ENCODE measurements around the gene SNRNP70. TPM values are rescaled to one million over a fixed set of nuclear protein-coding genes. Genes with fewer than 3 reads are reported as not detected.

SNRNP70 gene
- total and polyA plus RNA-seq, 2 of the 13 experiments (the other 11 are each of a cell fraction or from before 2014, with no cell fraction given): 150 to 210 TPM

GRCh38 chr19:49157445-49158224 lies 72.4 kb downstream of the SNRNP70 start, which contains the start of gene TRPM4 (continued):
- TF ChIP-seq, protein P1, sequence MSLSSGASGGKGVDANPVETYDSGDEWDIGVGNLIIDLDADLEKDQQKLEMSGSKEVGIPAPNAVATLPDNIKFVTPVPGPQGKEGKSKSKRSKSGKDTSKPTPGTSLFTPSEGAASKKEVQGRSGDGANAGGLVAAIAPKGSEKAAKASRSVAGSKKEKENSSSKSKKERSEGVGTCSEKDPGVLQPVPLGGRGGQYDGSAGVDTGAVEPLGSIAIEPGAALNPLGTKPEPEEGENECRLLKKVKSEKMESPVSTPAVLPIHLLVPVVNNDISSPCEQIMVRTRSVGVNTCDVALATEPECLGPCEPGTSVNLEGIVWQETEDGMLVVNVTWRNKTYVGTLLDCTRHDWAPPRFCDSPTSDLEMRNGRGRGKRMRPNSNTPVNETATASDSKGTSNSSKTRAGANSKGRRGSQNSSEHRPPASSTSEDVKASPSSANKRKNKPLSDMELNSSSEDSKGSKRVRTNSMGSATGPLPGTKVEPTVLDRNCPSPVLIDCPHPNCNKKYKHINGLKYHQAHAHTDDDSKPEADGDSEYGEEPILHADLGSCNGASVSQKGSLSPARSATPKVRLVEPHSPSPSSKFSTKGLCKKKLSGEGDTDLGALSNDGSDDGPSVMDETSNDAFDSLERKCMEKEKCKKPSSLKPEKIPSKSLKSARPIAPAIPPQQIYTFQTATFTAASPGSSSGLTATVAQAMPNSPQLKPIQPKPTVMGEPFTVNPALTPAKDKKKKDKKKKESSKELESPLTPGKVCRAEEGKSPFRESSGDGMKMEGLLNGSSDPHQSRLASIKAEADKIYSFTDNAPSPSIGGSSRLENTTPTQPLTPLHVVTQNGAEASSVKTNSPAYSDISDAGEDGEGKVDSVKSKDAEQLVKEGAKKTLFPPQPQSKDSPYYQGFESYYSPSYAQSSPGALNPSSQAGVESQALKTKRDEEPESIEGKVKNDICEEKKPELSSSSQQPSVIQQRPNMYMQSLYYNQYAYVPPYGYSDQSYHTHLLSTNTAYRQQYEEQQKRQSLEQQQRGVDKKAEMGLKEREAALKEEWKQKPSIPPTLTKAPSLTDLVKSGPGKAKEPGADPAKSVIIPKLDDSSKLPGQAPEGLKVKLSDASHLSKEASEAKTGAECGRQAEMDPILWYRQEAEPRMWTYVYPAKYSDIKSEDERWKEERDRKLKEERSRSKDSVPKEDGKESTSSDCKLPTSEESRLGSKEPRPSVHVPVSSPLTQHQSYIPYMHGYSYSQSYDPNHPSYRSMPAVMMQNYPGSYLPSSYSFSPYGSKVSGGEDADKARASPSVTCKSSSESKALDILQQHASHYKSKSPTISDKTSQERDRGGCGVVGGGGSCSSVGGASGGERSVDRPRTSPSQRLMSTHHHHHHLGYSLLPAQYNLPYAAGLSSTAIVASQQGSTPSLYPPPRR (CRISPR knock-in tag; IDR thresholded peaks at IDR 0.05; ENCODE audit: borderline replicate concordance): no peak
- TF ChIP-seq PBX3 (CRISPR knock-in tag; IDR thresholded peaks at IDR 0.05; ENCODE audit: borderline replicate concordance): no peak
- TF ChIP-seq ZNF777 (CRISPR knock-in tag; IDR thresholded peaks at IDR 0.05): no peak
- no peak for TF ChIP-seq ZNF446 (CRISPR knock-in tag; IDR thresholded peaks at IDR 0.05)
- TF ChIP-seq USF2 (IDR thresholded peaks at IDR 0.05; ENCODE audit: low read depth, low read length): no peak
- no peak for TF ChIP-seq USF2 (CRISPR knock-in tag; IDR thresholded peaks at IDR 0.05; ENCODE audit: borderline replicate concordance)
- no peak for TF ChIP-seq POLR2AphosphoS2 (IDR thresholded peaks at IDR 0.05; ENCODE audit: low read depth, low read length)
- no peak for TF ChIP-seq ZNF253 (CRISPR knock-in tag; IDR thresholded peaks at IDR 0.05; ENCODE audit: borderline replicate concordance)
- TF ChIP-seq FOXA3 (CRISPR knock-in tag; IDR thresholded peaks at IDR 0.05): no peak
- TF ChIP-seq PHF20 (CRISPR knock-in tag; IDR thresholded peaks at IDR 0.05): peak; percentile 67; the same call in 1 of the 2 replicates
- TF ChIP-seq ISX (CRISPR knock-in tag; conservative IDR thresholded peaks at IDR 0.05): no peak
- TF ChIP-seq MEF2D (CRISPR knock-in tag; IDR thresholded peaks at IDR 0.05): no peak
- no peak for TF ChIP-seq ZNF382 (CRISPR knock-in tag; IDR thresholded peaks at IDR 0.05; ENCODE audit: borderline replicate concordance)
- no peak for TF ChIP-seq ONECUT2 (CRISPR knock-in tag; IDR thresholded peaks at IDR 0.05)
- no peak for TF ChIP-seq ATF1 (CRISPR knock-in tag; IDR thresholded peaks at IDR 0.05)
- TF ChIP-seq ETV5 (CRISPR knock-in tag; IDR thresholded peaks at IDR 0.05; ENCODE audit: borderline replicate concordance): peak; percentile 17; the same call in 1 of the 2 replicates
- no peak for TF ChIP-seq CC2D1A (CRISPR knock-in tag; IDR thresholded peaks at IDR 0.05)
- TF ChIP-seq TCF7 (IDR thresholded peaks at IDR 0.05; ENCODE audit: low read depth): no peak
- no peak for TF ChIP-seq ZNF570 (CRISPR knock-in tag; IDR thresholded peaks at IDR 0.05; ENCODE audit: borderline replicate concordance)
- TF ChIP-seq HNRNPL (IDR thresholded peaks at IDR 0.05; ENCODE audit: low read depth, low read length): no peak
- TF ChIP-seq GABPA (IDR thresholded peaks at IDR 0.05; ENCODE audit: low read depth, low read length): 0 out of 2 replicates have a peak, but pooled peaks have one; percentile 21
- no peak for TF ChIP-seq GABPA (CRISPR knock-in tag; IDR thresholded peaks at IDR 0.05; ENCODE audit: low read depth)
- TF ChIP-seq, protein P2, sequence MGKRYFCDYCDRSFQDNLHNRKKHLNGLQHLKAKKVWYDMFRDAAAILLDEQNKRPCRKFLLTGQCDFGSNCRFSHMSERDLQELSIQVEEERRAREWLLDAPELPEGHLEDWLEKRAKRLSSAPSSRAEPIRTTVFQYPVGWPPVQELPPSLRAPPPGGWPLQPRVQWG (CRISPR knock-in tag; IDR thresholded peaks at IDR 0.05; ENCODE audit: borderline replicate concordance, low read depth): no peak
